ENCODE results near the gene MIXL1.
"Not testable (repeated sequence)": the region's sequence is repeated elsewhere in the genome, so short reads cannot be mapped to it uniquely, and the experiment has no call there.

MIXL1 gene

GRCh38 chr1:226215239-226215638, 8.2 kb upstream of the MIXL1 start:
- no peak for DNase-seq (ENCODE audit: low spot score)

- no peak for DNase-seq (ENCODE audit: low spot score)
These were observed 7.4 kb upstream of the MIXL1 start for GRCh38 chr1:226216056-226216455.

- DNase-seq (ENCODE audit: low spot score) = no peak
These were observed 6.2 kb upstream of the MIXL1 start for GRCh38 chr1:226217273-226217672.

- no peak for DNase-seq (ENCODE audit: low spot score)
These were observed 2.8 kb upstream of the MIXL1 start for GRCh38 chr1:226220473-226221189.

GRCh38 chr1:226222686-226223085, 778 bp upstream of the MIXL1 start:
- DNase-seq (ENCODE audit: low spot score) = no peak

- DNase-seq (ENCODE audit: low spot score) = no peak
These were observed 351 bp downstream of the MIXL1 start for GRCh38 chr1:226223786-226224244.

GRCh38 chr1:226226601-226227000, 3.1 kb downstream of the MIXL1 start:
- no peak for DNase-seq (ENCODE audit: low spot score)

- no peak for DNase-seq (ENCODE audit: low spot score)
These were observed 9.8 kb downstream of the MIXL1 start for GRCh38 chr1:226233293-226233692.

GRCh38 chr1:226233806-226234205, 10.3 kb downstream of the MIXL1 start:
- no peak for DNase-seq (ENCODE audit: low spot score)

GRCh38 chr1:226236826-226237225, 13.4 kb downstream of the MIXL1 start:
- DNase-seq (ENCODE audit: low spot score) = no peak

GRCh38 chr1:226239421-226239820, 16.0 kb downstream of the MIXL1 start:
- DNase-seq (ENCODE audit: low spot score) = no peak

GRCh38 chr1:226248091-226248490, 24.6 kb downstream of the MIXL1 start:
- DNase-seq (ENCODE audit: low spot score) = no peak

- DNase-seq (ENCODE audit: low spot score) = no peak
These were observed 25.3 kb downstream of the MIXL1 start for GRCh38 chr1:226248796-226249195.

- no peak for DNase-seq (ENCODE audit: low spot score)
These were observed 27.0 kb downstream of the MIXL1 start for GRCh38 chr1:226250511-226250910.

- DNase-seq (ENCODE audit: low spot score) = not testable (repeated sequence)
These were observed 29.4 kb downstream of the MIXL1 start for GRCh38 chr1:226252841-226253240.

GRCh38 chr1:226253933-226254332, 30.5 kb downstream of the MIXL1 start:
- DNase-seq (ENCODE audit: low spot score) = no peak

- no peak for DNase-seq (ENCODE audit: low spot score)
These were observed 31.9 kb downstream of the MIXL1 start for GRCh38 chr1:226255380-226255779.

- no peak for DNase-seq (ENCODE audit: low spot score)
These were observed 38.4 kb downstream of the MIXL1 start for GRCh38 chr1:226261818-226262217.

GRCh38 chr1:226268421-226269124, 45.1 kb downstream of the MIXL1 start:
- DNase-seq (ENCODE audit: low spot score) = no peak

GRCh38 chr1:226272233-226272902, 48.9 kb downstream of the MIXL1 start:
- DNase-seq (ENCODE audit: low spot score) = not testable (repeated sequence)

- no peak for DNase-seq (ENCODE audit: low spot score)
These were observed 50.7 kb downstream of the MIXL1 start for GRCh38 chr1:226274138-226274537.

- DNase-seq (ENCODE audit: low spot score) = no peak
These were observed 52.7 kb downstream of the MIXL1 start for GRCh38 chr1:226276077-226276682.

Data from CD4-positive, alpha-beta T cell treated with Interleukin-2 at 100 ng/mL for 4 hours (primary cell).